IPS-18c (cell line): ENCODE data around the gene RBM44.

Source experiments
- H3K4me3 ChIP-seq: 2 replicates; pipeline ENCODE4 v1.7.0; 2013; ENCODE audit warnings: low read depth, mild to moderate bottlenecking, low read length, moderate library complexity; ENCODE audit not compliant: insufficient read depth
- H3K9me3 ChIP-seq: one replicate; pipeline ENCODE4 v1.6.1; 2013; ENCODE audit warnings: mild to moderate bottlenecking, low read length, moderate library complexity; ENCODE audit not compliant: control insufficient read depth, insufficient read depth

The RBM44 gene

DNA sequence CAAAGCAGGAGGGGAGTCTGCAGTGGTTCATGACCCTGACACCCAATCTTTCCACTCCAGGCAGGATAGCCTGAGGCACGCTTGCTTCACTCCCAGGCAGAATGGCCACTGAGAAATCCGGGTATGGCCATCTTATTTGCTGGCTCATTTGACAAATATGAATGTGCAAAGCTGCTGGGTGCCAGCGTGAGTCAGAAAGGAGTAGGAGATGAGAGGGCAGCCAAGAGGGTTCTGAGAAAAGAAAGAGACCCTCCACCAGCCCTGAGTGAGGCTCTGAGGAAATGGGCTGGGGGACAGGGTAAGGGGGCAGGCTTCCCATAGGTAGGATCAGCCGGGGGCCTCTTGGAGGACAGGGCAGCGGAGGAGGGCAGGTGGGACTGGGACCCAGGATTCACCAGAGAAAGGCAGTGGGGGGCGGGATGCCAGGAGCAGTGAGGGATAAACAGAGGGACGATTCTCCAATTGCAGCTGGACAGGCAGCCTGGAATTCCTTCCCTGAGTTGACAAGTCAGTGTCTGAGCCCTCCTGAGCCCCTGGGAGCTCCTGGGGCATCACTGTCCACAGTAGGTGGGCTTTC lies 76.1 kb downstream of the RBM44 start:
- Histone ChIP-seq H3K9me3 (no peaks in the 10 kb centered on the region), H3K4me3 (no peak overlapping the region)

DNA sequence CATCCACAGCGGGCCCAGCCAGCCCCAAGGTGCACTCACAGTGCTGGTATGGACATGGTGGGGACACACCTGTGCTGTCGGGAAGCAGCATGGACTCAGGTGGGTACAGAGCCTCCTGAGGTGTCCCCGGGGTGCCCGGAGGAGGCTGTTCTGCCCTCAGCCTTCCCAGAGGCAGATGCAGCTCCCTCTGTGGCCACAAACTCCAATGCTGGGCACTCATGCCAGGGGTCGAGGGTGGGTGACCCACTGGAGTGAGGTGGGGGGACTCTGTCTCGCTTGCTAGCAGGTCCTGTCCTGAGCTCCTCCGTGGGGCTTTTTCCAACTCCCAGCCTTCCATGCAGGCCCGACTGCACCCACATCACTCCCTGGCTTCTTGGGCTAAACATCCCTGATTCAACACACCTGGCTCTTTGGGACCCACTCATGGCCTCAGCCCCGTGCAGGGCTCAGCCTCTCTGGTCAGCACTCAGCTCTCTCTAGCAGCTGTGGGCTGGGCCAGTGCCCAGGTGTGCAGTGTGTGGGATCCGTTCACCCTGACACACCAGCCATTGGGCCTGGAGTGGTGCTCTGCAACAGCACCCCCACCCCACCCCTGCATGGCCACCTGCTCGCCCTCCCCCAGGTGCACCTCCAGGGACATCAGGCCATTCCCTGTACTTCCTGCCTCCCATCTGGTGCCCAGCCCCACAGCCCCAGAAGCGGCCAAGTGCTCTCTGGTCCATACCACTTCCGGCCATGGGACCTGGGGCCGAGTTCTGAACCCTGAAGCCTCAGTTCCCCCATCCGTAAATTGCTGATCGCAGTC lies 76.9 kb downstream of the RBM44 start:
- no peak overlapping the region for H3K4me3 ChIP-seq
- H3K9me3 ChIP-seq, result no peaks in the 10 kb centered on the region

DNA sequence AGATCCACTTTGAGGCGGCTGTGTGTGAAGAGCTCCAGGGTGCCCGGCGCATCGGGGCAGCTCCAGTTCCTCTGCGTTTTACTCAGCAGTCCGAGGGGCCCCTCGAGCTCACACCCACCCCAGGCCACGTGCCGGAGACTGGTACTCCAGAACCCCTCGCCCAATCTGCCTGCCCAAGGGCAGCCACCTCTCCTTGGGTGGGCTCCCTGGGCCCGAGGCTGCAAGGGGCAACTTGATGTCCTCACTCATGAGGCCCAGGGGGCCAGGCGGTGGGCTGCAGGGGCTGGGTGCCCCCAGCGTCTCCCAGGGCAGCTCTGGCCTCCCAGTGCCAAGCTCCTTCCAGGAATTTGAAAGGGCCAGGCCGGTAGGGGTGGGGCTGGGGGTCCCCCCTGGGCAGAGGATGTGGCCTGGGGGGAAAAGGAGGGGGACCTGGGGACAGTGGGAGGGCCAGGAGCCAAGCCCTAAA lies 77.5 kb downstream of the RBM44 start:
- Histone ChIP-seq H3K4me3 (no peak overlapping the region), H3K9me3 (no peaks in the 10 kb centered on the region)

DNA sequence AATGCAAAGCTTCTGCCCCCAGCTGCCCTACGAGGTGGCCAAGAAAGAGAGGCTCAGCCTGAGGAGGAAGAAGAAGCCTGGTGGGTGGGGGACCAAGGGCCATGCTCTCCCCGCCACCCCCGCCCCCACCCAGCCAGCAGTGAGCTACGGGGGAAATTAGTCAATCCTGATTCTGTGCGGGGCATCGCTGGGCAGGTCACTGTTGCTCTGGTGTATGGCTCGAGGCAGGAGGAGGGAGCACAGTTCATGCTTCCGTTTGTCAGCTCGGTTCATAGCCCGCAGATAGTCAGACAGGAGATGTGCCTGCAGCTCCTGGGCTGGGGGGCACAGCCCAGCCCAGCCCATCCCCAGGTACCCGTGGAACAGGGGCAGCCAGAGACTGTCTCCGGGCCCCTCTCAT lies 78.0 kb downstream of the RBM44 start:
- H3K9me3 ChIP-seq, result no peaks in the 10 kb centered on the region

DNA sequence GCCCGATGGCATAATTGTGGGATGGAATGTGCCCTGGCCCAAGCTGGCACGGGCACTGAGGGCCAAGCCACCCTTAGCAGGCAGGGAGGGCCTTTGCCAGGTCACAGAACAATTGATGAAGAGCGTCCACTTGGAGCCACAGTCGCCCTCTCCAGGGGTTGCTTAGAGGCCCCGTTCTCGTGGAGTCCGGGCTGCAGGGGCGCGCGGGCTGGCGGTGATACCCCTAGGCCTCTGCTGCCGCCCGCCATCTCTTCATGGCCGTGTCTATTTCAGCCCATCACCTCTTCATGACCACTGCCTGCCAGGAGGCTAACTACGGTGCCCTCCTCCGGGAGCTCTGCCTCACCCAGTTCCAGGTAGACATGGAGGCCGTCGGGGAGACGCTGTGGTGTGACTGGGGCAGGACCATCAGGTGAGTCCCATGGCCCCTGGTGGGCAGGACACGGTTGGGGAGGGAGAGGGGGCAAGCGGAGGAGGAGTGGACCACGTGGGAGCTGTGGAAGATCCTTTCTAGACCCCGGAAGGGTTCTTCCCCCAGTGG lies 78.4 kb downstream of the RBM44 start:
- H3K4me3 ChIP-seq, result no peak overlapping the region
- no peaks in the 10 kb centered on the region for H3K9me3 ChIP-seq

More for the DNA sequence above, 78.0 kb downstream of the RBM44 start:
- H3K4me3 ChIP-seq, result no peak overlapping the region

DNA sequence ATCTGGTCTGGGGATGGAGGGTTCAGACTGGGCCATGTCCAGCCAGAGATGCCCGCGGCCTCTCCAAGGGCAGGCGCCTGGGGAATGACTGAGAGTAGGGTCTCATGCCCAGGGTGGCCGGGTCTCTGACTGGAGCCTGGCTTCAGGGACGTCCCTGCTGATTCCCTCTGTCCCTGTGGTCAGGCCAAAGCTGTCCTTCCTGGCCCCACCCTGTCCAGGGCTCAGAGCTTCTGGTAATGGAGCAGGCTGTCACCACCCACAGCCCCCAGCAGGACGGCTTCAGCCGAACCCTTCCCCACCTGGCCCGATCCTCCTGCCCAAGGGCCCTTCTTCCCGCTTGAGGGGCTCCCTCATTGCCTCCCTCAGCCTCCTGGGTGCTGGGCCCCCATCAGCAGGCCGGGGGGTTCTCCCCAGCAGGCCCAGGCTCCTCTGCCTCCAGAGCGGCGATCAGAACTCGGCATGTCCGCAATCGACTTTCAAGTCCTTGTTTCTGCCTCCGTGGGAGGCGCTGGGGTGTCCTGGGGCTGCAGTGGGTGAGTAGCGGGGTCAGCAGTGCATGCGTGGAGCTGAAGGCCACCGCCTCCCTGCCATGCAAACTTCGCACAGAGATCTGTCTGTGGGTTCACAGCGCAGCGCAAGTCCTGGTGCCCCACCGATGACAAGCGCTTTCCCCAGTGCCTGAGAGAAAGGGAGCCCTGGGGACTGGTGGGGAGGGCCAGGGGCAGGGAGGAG lies 79.2 kb downstream of the RBM44 start:
- Histone ChIP-seq H3K4me3 (no peak overlapping the region), H3K9me3 (no peaks in the 10 kb centered on the region)

DNA sequence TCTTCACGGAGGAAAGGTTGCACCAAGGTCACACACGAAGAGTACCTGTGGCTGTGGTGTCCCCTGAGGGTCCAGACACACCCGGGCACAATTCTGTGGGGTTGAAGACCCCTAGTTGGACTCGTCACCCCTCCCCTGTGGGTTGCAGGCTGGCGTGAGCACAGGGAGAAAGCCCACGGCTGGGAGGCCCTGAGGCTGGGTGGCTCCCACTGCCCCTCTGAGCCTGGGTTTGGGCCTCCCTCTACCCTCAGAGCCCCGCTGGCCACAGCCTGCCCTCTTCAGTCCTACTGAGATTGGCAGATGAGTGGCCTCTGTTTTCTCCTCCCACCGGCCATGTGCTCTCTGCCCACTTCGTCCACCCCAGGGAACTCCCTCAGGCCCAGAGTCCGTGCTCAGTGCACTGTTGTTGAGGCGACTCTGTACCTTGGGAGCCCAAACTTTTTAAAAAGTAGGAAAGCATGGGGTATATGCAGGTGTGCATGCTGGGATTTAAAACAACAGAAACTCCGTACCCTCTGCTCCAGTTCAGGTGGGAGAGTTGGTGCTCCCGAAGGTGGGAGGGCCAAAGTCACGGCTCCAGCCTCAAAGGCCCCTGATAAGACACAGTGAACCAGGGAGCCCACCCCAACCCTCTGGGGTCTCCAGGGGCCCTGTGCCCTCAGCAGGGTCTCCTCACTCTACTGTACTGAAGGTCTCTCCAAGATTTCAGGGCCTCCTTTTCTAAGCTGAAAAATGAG lies 79.9 kb downstream of the RBM44 start:
- no peaks in the 10 kb centered on the region for H3K9me3 ChIP-seq

DNA sequence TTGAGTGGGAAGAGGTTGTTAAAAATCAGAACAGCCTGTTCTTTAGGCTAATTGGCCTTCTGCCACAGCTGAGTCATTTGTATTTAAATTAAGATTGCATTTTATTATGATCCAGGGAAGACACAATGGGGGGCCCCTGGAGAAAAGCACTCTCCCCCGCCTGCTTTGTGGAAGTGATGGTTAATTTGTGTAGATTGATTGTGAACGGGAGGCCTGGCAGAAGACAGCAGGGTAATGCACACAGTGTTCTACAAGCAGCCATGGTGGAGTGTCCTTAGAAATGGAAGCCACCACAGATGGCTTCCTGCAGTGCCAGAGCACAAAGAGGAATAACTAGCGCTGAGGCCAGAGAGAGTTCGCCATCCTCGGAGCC lies 80.5 kb downstream of the RBM44 start:
- H3K9me3 ChIP-seq, result no peaks in the 10 kb centered on the region
- no peak overlapping the region for H3K4me3 ChIP-seq

More for the DNA sequence above, 79.9 kb downstream of the RBM44 start:
- no peak overlapping the region for H3K4me3 ChIP-seq

DNA sequence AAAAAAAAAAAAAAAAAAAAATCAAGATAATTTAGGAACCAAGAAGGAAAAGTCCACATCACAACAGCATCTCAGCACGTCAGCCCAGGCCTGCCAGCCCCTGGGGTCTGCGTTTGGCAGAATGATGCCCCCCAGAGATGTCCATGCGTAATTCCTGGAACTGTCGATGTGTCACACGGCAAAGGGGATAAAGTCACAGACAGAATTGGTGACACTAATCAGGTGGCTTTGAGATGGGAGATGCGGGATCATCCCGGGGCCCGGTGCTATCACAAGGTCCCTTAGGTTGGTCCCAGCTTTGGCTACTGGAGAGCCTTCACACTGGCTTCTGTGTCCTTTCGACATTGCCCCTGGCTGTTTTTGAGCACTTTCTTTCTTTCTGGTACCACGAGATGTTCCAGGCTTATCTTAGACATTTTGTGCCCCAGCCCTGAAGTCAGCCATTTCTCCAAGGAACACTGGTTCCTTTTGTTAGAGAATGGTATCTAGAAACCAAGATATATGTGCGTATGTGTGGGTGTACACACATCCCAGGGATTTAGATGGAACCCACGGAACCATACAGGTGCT lies 81.5 kb downstream of the RBM44 start:
- Histone ChIP-seq H3K4me3 (no peak overlapping the region), H3K9me3 (no peaks in the 10 kb centered on the region)

DNA sequence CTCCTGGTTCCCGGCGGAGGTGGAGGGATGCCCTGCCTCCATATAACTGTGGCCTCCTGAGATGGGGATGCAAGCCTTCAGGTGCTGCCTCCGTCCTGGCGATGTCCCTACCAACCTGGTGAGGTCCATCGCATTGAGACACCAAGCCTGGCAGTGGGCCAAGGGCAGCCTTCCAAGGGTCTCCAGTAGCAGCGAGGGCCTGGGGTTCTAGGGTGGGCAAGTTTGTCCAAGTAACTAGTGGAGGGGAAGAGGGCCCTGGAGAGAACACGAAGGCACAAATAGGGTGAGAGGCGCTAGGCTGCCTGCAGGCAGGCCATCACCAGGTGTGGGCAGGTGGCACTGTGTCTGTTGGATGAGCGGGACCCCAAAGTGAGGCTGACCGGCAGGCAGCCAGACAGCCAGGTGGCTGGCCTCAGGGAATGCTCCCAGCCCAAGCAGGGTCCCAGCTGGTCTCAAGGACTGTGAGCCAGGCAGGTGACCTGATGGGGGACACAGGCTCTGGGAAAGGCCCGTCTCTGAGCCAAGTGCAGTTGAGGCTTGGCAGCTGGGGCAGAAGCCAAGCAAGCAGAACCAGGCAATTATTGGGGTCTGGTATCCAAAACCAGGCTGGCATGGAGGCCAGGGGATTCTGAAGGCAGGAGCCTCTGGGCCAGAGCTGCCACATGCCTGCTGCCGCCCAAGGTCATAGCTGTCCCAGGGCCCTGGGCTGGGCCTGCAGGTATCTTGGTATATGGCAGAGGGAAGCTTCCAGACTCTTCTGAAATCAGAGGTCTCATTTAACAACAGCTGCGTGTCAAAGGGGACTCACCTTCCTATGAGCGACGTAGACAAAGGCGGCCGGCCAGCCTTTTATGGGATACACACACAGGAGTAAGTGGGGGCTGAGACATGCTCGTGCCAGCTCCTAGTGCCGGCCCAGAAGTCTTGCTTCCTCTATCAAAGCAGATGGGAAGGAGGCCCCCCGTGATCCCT lies 84.2 kb downstream of the RBM44 start:
- no peak overlapping the region for H3K4me3 ChIP-seq
- H3K9me3 ChIP-seq, result no peaks in the 10 kb centered on the region

DNA sequence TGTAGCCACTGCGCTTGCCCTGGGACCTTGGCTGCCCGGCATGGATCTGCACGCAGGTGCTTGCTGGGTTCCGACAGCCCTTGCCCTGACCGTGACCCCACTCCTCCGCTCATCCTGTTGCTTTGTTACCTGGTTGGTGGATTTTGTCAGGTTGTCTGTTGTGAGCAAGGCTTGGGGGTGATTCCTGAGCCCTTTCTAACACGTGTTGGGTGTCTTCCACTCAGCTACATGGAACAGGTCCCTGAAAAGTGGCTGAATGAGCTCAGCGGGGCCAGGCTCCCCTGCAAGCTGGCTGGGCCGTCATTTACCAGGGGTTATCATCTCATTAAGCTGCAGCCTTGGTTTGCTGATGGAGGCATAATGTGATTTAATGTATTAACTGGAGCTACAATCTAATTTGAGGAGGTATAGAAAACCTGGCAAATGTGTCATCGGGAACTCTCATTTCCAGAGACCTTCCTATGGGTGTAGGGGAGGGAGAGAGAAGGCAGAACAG lies 85.4 kb downstream of the RBM44 start:
- Histone ChIP-seq H3K4me3 (no peak overlapping the region), H3K9me3 (no peaks in the 10 kb centered on the region)

DNA sequence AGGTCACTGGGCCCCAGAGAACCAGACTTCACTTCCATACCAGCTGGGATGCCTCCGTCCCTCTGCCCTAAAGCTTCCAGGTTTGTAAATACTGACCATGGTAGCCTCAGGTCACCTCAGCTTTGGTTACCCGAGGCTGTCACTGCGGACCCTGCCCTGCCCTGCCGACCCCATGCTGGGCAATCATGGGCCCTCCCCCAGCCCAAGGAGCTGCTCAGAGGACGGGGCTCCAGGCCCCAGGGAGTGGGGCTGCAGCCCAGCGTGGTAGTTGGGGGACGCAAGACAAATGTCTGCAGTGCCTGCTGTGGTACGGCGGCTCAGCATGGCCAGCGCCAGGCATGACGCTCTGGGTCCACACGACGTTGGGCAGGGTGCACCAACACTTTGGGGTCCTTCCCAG lies 86.1 kb downstream of the RBM44 start:
- H3K4me3 ChIP-seq, result no peak overlapping the region
- H3K9me3 ChIP-seq, result no peaks in the 10 kb centered on the region

DNA sequence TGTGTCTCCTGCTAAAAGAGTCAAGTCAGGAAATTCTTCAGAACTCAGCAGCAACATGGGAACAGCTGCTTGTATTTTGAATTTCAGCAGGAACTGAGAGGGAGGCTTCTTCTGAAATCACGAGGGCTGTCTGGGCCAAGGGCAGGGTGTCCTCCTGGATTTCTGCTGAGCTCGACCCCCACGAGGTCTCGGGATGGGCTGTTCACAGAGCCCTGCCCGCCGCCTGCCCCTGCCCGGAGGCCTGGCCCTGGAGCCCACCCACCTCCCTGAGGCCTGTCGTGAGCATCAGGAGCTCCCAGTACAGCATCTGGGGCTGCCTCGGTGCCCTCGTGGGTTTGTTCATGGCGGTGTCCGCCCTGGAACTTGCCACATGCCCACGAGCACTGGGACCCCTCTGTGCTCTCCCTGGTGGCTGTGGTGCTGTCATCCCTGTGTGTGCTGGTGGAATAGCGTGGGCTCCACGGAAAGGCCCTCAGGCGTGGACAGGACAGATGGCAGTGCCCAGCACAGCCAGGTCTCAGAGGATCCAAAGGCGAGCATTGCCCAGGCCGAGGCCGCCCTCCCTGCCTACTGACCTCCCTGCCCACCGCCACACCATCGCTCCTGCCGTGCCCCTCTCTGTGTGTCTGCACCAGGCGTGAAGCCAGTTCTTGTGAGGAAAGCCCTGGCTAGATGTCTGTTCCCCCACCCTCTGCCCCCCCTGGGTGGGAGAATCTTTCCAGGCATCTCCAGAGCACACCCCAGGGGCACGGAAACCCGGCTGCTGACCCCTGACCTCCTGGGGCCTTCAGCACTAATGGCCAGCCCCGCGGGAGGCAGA lies 86.7 kb downstream of the RBM44 start:
- H3K9me3 ChIP-seq, result no peaks in the 10 kb centered on the region
- H3K4me3 ChIP-seq, result no peak overlapping the region

DNA sequence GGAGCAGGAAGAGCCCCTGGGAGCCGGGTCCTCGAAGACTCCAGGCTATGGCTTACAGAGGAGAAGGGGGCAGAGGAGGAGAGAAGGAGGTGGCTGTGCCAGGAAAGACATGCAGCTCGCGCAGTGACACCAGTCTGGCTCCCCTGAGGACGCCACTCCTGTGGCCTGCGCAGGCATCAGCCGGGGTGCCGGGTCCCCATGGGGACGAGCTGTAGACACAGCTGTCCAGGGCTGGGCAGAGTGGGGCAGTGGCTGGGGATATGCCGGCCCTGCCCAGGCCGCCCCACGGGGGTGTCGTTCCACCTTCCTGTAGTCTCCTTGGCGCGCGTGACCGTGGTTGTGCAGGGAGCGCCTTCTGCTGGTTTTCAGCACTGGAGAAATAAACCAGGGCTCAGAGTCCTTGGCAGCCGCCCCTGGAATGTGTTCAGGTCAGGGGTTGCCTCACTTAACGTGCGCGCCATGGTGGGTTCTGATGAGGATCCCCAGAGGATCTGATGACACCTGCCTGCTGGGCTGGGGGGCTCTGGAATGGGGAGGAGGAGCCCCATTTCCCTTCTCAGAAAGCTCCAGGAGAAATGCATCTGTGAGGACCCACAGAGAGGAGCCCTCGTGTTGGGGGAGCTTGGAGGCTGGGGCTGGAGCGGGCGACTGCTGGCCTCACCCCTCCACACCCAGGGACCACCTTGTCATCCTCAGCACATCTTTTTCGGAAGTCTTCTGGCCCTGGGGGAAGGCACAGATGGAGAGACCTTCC lies 87.5 kb downstream of the RBM44 start:
- no peak overlapping the region for H3K4me3 ChIP-seq
- H3K9me3 ChIP-seq, result no peaks in the 10 kb centered on the region
